Tibial artery (tissue), 4 donors: ENCODE measurements around the gene KRT6C.

ENCODE experiments used
- DNase-seq, 2 donors: peaks; one replicate each; pipeline ENCODE4 v3.0.0-alpha.2; 2019
- H3K27ac ChIP-seq, 2 donors: fragments of 200-600 bp; sonication (generic) in 1 of 2; 1 replicate in 1 of 2; 2 replicates in 1 of 2; pipeline ENCODE4 v1.5.1; 2018 to 2019; ENCODE audit warnings: mild to moderate bottlenecking in 1 of 2
- H3K27me3 ChIP-seq, 2 donors: fragments of 200-600 bp; sonication (generic) in 1 of 2; one replicate each; pipeline versions ENCODE4 v1.5.1 to v1.6.0; 2016 to 2019
- H3K36me3 ChIP-seq, 3 donors: fragments of 200-600 bp; sonication (generic) in 2 of 3; one replicate each; pipeline ENCODE4 v1.5.1; 2016 to 2019; ENCODE audit warnings: mild to moderate bottlenecking in 2 of 3
- H3K4me1 ChIP-seq, 4 donors: fragments of 200-600 bp; sonication (generic) in 2 of 4; 1 replicate in 3 of 4; 2 replicates in 1 of 4; pipeline ENCODE4 v1.5.1; 2016 to 2019
- H3K4me3 ChIP-seq, 2 donors: fragments of 200-600 bp; sonication (generic) in 1 of 2; 1 replicate in 1 of 2; 2 replicates in 1 of 2; pipeline ENCODE4 v1.5.1; 2018 to 2019; ENCODE audit warnings: mild to moderate bottlenecking in 2 of 2
- H3K9me3 ChIP-seq, 3 donors: fragments of 200-600 bp; sonication (generic) in 1 of 3; one replicate each; pipeline ENCODE4 v1.5.1; 2016 to 2019
- intact Hi-C: fragments of 100-400 bp; cut with DNase I; formaldehyde crosslinking; loops from one replicate; pipeline ENCODE4 v1.15.0; 2023; ENCODE audit warnings: low total_unique reads
- TF ChIP-seq, protein P1 (sequence below), 2 experiments: fragments of 200-600 bp in 1 of 2; fragments of 450-650 bp in 1 of 2; IDR thresholded peaks; one replicate each; pipeline ENCODE4 v1.5.1; 2017 to 2019; ENCODE audit warnings: antibody characterized with exemption in 2 of 2, mild to moderate bottlenecking in 1 of 2, moderate library complexity in 1 of 2

The KRT6C gene

DNA sequence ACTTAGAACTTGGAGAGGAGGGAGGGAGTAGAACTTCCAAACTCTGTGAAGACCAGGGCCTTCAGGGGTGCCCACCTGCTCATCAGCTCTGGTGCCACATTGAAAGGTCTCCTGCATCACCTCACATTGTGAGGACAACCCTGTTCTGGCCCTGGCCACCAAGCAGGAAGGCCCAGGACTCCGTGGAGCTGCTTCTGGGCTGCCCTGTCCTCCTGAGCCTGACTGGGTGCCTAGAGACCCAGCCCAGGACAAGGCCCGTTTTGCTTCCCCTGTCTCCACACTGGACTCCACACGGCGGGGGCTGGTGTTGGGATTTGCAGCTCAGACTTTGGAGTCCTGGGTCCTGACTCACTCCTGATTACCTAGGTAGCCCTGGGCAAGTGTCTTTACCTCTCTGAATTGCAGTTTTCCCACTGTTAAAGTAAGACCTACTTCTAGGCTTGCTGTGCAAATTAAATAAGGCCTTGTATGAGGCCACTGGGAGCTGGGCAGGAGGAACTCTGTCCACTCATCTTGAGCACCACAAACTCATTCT, 55.0 kb downstream of the KRT6C start:
- H3K9me3 ChIP-seq = no peaks in the 10 kb centered on the region
- no peak for DNase-seq
- intact Hi-C loops = no loop called here
- no peak overlapping the region for H3K27ac ChIP-seq
- H3K36me3 ChIP-seq = no peaks in the 10 kb centered on the region
- peaks cover 0 to 3% (median 1%) of the 10 kb centered on the region in 4 donors for H3K4me1 ChIP-seq
- TF ChIP-seq, protein P1, sequence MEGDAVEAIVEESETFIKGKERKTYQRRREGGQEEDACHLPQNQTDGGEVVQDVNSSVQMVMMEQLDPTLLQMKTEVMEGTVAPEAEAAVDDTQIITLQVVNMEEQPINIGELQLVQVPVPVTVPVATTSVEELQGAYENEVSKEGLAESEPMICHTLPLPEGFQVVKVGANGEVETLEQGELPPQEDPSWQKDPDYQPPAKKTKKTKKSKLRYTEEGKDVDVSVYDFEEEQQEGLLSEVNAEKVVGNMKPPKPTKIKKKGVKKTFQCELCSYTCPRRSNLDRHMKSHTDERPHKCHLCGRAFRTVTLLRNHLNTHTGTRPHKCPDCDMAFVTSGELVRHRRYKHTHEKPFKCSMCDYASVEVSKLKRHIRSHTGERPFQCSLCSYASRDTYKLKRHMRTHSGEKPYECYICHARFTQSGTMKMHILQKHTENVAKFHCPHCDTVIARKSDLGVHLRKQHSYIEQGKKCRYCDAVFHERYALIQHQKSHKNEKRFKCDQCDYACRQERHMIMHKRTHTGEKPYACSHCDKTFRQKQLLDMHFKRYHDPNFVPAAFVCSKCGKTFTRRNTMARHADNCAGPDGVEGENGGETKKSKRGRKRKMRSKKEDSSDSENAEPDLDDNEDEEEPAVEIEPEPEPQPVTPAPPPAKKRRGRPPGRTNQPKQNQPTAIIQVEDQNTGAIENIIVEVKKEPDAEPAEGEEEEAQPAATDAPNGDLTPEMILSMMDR (IDR thresholded peaks at IDR 0.05) = no peak
- H3K4me3 ChIP-seq = no peak overlapping the region
- peaks cover 0 to 4% of the 10 kb centered on the region in 2 donors for H3K27me3 ChIP-seq
